GM12891 (cell line): Measurements from ENCODE around the gene RAP1B.
A peak's percentile ranks its signal among the peaks of the same experiment; 100 is the strongest.

ENCODE experiments used
- DNase-seq: peaks from one replicate; pipeline ENCODE4 v3.0.0; 2011; ENCODE audit warnings: low spot score; ENCODE audit not compliant: insufficient read length
- FAIRE-seq: peaks from 2 replicates; lab custom pipeline; 2011; peaks lifted over from hg19 to GRCh38; lab: Jason Lieb, UNC
- PAX5 ChIP-seq: IDR thresholded peaks from 2 replicates; pipeline ENCODE4 v1.6.1; 2011; ENCODE audit warnings: low read length, moderate library complexity, mild to moderate bottlenecking; ENCODE audit not compliant: insufficient read depth, severe bottlenecking
- POLR2A ChIP-seq: IDR thresholded peaks from 2 replicates; pipeline ENCODE4 v1.6.1; 2011; ENCODE audit warnings: low read depth, low read length, control low read depth
- POLR2AphosphoS5 ChIP-seq: IDR thresholded peaks from 2 replicates; pipeline ENCODE4 v1.6.1; 2011; ENCODE audit warnings: low read depth, low read length, control low read depth
- POU2F2 ChIP-seq: IDR thresholded peaks from 2 replicates; pipeline ENCODE4 v1.6.1; 2011; ENCODE audit warnings: low read depth, mild to moderate bottlenecking, control low read depth, low read length, moderate library complexity
- SPI1 ChIP-seq: IDR thresholded peaks from 2 replicates; pipeline ENCODE4 v1.6.1; 2011; ENCODE audit warnings: low read depth, low read length, control low read depth
- TAF1 ChIP-seq: IDR thresholded peaks from 2 replicates; pipeline ENCODE4 v1.6.1; 2011; ENCODE audit warnings: low read depth, low read length, control low read depth

RAP1B gene

DNA sequence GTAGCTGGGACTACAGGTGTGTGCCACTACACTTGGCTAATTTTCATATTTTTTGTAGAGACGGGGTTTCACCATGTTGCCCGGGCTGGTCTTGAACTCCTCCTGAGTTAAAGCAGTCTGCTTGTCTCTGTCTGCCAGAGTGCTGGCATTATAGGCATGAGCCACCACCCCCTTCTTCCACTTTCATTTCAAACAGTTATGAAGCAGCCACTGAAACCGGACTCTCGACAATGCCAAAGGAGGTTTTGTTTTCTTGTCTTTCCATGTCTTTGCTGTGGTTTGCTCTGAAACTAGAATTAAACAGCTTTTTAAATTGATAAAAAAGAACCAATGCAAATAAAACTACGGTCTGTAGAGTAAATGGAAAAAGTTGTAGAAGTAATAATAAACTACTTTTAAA, 30.4 kb downstream of the RAP1B start:
- peak; percentile 88 for FAIRE-seq

GRCh38 chr12:68646484-68646883, 35.8 kb downstream of the RAP1B start:
- TF ChIP-seq POU2F2 (no peak), POLR2AphosphoS5 (no peak), SPI1 (no peak), PAX5 (no peak), TAF1 (no peak), POLR2A (no peak)
- DNase-seq, result no peak
- FAIRE-seq, result no peak

More for the DNA sequence above, 30.4 kb downstream of the RAP1B start:
- DNase-seq, result peak; percentile 29
- TF ChIP-seq POLR2A (no peak), TAF1 (no peak), POLR2AphosphoS5 (no peak), PAX5 (no peak), SPI1 (no peak), POU2F2 (no peak)

- TF ChIP-seq POLR2AphosphoS5 (no peak), POLR2A (no peak), TAF1 (no peak), POU2F2 (no peak), SPI1 (no peak), PAX5 (no peak)
- FAIRE-seq, result no peak
- no peak for DNase-seq
These were observed 36.8 kb downstream of the RAP1B start for GRCh38 chr12:68647507-68647906.

GRCh38 chr12:68648179-68648578, 37.5 kb downstream of the RAP1B start:
- no peak for DNase-seq
- no peak for FAIRE-seq
- no peak for TF ChIP-seq SPI1
- TF ChIP-seq POLR2A, result no peak

DNA sequence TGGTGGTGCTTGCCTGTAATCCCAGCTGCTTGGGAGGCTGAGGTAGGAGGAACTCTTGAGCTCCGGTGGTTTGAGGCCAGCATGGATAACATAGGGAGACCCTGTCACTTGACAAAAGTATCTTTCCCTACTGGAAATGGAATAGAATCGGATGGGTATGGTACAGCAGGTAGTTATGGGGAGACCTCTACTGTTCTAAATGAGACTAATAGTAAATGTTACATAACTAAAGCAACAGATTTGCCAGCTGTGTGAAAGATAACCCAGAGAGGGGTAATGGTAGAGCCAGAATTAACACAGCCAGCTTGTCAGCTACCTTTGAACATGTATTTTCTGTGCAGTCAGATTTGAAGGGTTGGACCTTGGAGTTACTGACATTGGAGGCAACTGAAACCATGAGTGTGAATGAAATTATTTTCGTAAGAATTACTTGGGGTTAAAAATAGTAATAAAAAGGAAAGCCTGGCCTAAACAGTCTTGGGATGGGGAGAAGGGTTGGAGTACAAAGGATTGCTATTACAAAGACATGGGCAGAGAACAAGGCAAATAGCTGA, 54.4 kb downstream of the RAP1B start:
- FAIRE-seq (peak; percentile 9), DNase-seq (no peak)
- TF ChIP-seq TAF1 (no peak), POLR2AphosphoS5 (no peak; the same call in 1 of the 2 replicates), PAX5 (no peak), POU2F2 (no peak), POLR2A (no peak), SPI1 (no peak)

DNA sequence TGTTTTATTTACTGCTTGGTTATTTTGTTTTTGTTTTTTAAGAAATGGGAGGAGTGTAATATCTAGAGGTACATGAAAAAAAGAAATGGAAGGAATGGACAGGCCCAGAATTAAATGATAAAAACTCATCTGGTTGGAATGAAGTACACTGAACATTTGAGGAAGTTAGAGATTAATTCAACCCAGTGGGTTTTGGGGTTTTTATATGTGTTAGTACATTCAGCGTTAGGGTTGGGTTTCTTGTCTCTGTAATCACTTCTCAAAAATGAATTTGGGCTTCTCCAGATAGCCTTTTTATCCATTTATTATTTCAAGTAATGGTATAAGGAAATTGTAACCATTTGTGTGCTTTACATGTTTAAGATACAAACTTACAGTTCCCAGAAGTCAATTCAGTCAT, 56.6 kb downstream of the RAP1B start:
- FAIRE-seq, result no peak
- TF ChIP-seq PAX5 (no peak), POLR2AphosphoS5 (no peak), TAF1 (no peak), SPI1 (no peak), POU2F2 (no peak), POLR2A (no peak)
- DNase-seq, result no peak

DNA sequence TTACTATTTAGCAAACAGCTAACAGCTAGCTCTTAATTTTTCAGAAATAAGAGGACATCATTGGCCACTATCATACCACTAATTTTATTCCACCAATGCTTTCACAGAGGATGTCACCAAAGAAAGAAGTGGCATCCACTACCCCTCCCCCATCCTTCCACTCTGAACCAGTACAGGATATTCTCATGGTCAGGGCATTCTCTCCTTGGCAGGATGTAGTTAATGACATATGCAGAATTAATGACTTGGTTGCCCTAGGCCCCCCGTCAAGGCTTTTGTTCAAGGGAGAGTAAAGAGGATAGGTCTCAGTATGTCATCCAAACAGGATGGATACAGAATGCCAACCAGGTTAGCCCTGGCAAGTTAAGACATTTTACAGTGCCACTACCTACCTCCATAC, 57.2 kb downstream of the RAP1B start:
- no peak for FAIRE-seq
- TF ChIP-seq POU2F2, result no peak
- TF ChIP-seq SPI1, result no peak
- no peak for TF ChIP-seq TAF1
- no peak for TF ChIP-seq PAX5
- no peak for TF ChIP-seq POLR2A
- TF ChIP-seq POLR2AphosphoS5, result no peak

GRCh38 chr12:68671179-68671578, 60.5 kb downstream of the RAP1B start:
- FAIRE-seq, result peak; percentile 16
- TF ChIP-seq POLR2A (no peak), POLR2AphosphoS5 (no peak), SPI1 (no peak), PAX5 (no peak), POU2F2 (no peak), TAF1 (no peak)
- DNase-seq, result no peak

More for the DNA sequence above, 57.2 kb downstream of the RAP1B start:
- no peak for DNase-seq

GRCh38 chr12:68673788-68674187, 63.1 kb downstream of the RAP1B start:
- no peak for FAIRE-seq

DNA sequence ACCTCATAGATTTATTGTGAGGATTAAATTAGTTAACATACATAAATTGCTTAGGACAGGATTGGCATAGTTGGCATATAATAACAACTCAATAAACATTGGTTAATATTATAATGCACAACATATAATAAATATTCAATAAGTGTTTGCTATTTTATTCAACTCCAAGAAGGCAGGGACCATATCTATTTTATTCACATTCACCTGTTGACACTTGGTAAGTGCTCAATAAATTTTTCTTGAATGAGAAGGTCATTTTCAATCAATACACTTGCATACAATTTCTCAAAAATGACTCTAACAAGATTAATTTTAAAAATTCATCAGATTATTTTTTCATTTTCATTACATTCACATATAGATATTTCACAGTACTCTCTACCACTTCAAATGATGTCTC, 63.7 kb downstream of the RAP1B start:
- no peak for FAIRE-seq
- no peak for TF ChIP-seq POU2F2
- no peak for TF ChIP-seq PAX5
- TF ChIP-seq SPI1, result no peak
- no peak for TF ChIP-seq TAF1
- no peak for TF ChIP-seq POLR2A
- TF ChIP-seq POLR2AphosphoS5, result no peak
- no peak for DNase-seq

More at GRCh38 chr12:68673788-68674187, 63.1 kb downstream of the RAP1B start:
- no peak for DNase-seq
- TF ChIP-seq TAF1, result no peak
